HG02981 (cell line): Measurements from ENCODE around the gene NLGN3.

Source experiments
- ATAC-seq: cut with Tn5 transposase; IDR thresholded peaks from one replicate; pipeline ENCODE4 v1.9.1; 2021; ENCODE audit warnings: mild to moderate bottlenecking, moderate library complexity; ENCODE audit not compliant: unreplicated experiment

Gene NLGN3

DNA sequence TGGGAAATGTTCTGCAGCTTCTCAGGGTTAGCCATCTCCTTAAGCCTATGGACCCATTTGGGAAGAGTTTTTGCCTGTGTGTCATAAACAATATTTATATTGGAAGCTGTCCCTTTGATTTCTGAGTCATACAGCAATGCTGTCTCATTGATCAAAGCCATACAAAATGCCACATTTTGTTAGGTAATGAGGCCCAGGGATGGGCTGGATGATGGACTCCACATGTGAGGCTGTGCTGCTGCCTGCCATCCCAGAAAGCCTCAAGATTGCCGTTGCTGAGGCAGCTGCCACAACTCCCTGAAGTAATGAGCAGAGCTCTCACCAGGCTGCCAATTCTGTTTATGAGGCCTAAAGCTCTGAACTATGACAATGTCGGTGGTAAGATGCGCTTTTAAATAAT lies 66.2 kb downstream of the NLGN3 start:
- no peak for ATAC-seq

DNA sequence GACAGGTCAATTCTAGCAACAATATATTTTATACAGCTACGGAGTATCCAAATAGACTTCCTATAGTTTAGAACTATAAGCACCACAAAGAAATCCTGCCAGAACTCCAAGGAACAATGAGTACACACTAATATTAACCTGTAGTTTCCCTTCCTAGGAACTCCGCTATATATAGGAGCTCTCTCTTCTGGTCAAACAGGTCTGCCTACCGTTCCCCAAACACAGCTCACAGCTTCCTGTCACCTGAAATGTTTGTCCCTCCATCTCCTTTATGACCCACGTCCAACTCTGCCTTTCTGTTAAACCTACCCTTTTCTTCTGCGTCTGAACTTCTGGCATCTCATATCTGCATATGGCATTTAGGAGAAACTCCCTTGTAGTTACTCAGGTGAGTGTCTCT lies 67.9 kb downstream of the NLGN3 start:
- no peak for ATAC-seq

DNA sequence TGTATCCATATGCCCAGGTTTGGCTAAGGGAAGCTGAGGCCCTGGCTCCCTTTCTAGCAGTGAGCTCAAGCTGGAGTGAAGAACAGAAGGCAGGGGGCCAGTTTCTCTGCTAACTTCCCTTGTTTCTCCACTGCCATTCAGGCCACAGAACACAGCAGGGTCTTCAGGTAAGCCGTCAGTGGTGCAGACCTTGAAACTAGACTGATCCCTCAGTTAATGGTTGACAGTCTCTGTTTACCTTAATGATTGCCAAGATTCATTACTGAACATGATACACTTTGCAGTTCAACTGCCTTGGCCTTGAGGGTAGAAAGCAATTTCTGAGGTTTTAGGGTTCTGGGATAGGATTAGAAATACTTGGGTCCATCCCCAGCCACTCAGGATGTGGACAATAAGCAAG lies 69.5 kb downstream of the NLGN3 start:
- ATAC-seq = no peak

DNA sequence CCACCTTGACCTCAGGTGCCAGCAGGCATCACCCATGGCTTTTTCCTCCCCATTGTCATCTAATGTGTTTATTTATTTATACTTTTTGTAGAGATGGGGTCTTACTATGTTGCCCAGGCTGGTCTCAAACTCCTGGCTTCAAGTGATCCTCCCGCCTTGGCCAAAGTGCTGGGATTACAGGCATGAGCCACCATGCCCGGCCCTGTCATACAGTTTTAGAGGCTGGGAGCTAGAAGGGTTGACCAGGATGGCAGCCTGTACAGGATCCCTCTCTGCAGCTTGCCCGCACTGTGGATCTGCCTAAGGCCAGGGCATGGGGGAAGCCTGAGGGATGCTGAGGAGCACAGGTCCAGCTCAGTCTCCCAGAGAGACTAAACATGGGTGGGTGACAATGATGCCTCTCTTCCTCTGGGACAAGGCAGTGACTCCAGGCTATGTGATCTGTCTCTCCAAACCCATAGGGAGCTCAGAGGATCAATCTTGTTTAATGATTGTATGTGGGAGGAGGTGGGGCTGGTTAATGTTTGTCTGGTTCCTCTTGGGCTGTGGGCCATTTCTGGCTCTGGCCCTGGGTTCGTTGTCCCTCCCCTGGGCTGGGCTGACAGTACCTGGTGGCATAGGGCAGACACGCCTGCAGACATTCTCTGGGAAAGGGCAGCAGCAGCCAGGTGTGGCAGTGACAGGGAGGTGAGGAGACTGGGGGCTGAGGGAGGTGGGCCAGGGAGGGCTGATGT lies 70.1 kb downstream of the NLGN3 start:
- ATAC-seq = no peak

DNA sequence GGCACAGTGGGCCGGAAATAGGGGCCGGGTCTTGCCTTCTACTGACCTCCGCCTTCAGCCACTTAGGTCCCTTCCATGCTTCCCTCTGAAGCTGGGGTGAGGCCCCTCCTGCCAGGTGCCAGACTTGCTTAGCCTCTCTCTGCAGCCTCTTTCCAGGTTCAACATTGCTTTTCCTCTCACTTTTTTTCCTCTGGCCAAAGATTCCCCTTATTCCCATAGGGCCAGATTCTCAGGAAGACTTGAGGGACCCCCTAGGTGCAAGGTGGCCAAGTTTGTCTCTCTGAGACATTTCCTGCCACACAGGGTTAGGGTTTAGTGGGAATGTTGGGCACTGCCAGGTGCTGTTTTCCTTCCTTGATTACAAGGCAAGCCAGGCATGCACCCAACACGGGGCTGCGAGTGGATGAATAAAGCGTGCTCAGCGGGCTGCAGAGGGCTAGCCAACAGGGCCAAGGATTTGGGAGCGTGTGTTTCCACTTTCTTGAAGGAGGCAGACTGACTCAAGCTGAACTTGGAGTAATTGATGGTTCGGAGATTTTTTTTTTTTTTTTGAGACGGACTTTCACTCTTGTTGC lies 70.8 kb downstream of the NLGN3 start:
- ATAC-seq = no peak

DNA sequence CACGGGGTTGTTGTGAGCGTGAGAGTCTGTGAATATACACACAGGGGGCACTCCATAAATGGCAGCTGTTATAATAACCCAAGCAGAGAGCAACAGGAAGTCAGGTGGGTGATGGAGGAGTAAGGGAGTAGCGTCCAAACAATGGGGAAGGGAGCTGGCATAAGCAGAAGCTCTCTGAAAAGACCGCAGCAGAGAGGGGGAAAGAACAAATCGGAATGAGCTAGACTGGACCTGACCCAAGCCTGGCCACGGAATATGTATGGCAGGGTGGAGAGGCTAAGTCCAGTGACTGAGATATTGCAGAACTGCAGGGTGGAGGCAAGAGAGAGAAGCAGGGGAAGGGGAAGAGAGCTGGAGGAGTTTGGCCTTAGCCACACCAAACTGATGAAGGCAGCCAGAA lies 71.8 kb downstream of the NLGN3 start:
- ATAC-seq = no peak

DNA sequence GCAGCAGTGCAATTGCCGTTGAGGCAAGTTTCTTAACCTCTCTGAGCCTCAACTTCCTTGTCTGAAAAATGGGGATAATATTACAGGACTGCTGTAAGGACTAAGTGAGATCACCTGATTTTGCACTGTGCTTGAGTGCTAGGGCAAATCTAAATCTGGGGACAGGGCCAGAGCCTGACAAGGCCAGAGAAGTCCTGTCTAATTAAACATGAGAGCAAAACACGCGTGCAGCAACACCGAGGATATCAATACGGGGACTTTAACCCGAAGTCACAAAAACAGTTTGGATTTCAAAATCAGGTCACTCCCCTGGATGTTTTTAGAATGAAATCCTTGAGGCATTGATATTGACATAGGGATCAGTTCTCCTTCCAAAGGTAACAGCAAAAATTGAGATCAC lies 72.7 kb downstream of the NLGN3 start:
- no peak for ATAC-seq
